Measurements from ENCODE around the gene TIPARP.

TIPARP gene

DNA sequence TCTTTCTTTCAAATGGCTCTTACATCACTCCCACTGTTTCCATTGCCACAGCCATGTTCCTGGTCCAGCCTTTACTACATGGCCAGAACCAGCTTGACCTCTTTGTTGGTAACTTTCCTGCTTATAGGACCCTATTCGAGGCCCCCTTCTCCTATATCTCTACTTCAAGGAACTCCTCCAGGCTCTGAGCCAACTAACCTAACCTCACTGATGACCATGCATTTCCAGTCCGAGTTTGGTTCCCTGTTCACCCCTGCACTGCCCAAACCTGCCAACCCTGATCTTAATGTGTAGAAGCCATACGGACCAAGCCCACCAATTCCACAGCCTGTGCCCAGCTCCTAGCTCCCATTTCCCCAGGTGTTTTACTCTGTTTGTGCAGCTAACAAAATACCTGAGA, 38.4 kb upstream of the TIPARP start:
- DNase-seq, result no peak
- Histone ChIP-seq H3K27ac (no peak overlapping the region), H3K4me3 (ENCODE audit: low read depth, low read length) (no peak overlapping the region), H3K27me3 (replicated peaks) (no peaks in the 10 kb centered on the region), H3K36me3 (replicated peaks) (no peaks in the 10 kb centered on the region)
- in situ Hi-C loops (cut with HindIII; ENCODE audit: low pct_ligation_motif_present, low sequenced_read_pairs), result no loop called here
- TF ChIP-seq, protein P1, sequence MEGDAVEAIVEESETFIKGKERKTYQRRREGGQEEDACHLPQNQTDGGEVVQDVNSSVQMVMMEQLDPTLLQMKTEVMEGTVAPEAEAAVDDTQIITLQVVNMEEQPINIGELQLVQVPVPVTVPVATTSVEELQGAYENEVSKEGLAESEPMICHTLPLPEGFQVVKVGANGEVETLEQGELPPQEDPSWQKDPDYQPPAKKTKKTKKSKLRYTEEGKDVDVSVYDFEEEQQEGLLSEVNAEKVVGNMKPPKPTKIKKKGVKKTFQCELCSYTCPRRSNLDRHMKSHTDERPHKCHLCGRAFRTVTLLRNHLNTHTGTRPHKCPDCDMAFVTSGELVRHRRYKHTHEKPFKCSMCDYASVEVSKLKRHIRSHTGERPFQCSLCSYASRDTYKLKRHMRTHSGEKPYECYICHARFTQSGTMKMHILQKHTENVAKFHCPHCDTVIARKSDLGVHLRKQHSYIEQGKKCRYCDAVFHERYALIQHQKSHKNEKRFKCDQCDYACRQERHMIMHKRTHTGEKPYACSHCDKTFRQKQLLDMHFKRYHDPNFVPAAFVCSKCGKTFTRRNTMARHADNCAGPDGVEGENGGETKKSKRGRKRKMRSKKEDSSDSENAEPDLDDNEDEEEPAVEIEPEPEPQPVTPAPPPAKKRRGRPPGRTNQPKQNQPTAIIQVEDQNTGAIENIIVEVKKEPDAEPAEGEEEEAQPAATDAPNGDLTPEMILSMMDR (IDR thresholded peaks at IDR 0.05; ENCODE audit: low read depth, low read length, missing control alignments), result no peak

DNA sequence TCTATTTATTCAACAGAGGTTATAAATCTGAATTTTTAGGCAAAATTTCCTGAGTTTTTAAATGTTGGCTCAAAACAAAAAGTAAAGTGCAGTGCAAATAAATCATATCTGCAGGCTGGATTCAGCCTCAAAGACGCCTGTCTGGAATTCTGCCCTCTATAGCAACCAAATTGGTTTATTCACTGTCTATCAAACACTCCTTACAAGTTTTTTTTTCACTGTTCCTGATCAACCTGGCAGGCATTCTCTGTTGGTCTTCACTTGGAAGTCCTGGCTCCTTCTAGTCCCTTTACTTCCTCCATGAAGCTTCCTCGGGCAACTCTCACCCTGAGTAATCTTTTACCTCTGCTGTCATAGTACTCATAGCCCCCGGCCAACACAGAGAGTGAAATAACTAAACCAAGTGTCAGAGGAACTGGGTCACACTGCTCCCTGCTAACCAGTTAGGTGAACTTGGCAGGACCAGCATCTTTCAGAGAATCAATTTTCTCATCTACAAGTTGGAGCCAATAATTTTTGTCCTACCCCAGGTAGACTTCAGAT, 36.8 kb upstream of the TIPARP start:
- no peaks in the 10 kb centered on the region for H3K27me3 ChIP-seq (replicated peaks)
- no peaks in the 10 kb centered on the region for H3K36me3 ChIP-seq (replicated peaks)
- in situ Hi-C loops (cut with HindIII; ENCODE audit: low pct_ligation_motif_present, low sequenced_read_pairs), result no loop called here
- no peak overlapping the region for H3K4me3 ChIP-seq (ENCODE audit: low read depth, low read length)
- H3K27ac ChIP-seq, result no peak overlapping the region
- TF ChIP-seq, protein P1 (IDR thresholded peaks at IDR 0.05; ENCODE audit: low read depth, low read length, missing control alignments), result no peak
- no peak for DNase-seq

DNA sequence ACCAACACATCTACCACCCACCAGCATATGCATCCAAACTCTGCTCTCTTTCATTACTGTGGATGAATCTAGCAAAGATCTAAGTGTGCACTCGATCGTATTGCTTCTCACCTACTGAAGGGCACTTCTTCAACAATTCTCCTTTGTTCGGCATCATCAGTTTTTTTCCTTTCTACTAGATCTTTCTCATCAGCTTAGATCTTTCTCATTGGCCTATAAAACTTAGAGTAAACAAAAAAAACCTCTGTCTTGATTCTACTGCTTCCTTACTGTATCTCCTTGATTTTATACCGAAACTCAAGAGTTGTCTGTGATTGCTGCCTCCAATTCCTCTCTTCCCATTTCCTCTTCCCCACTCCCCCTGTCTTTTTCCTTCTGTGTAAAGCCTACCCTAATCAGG, 36.1 kb upstream of the TIPARP start:
- TF ChIP-seq, protein P1 (IDR thresholded peaks at IDR 0.05; ENCODE audit: low read depth, low read length, missing control alignments), result no peak
- Histone ChIP-seq H3K27ac (no peak overlapping the region), H3K4me3 (ENCODE audit: low read depth, low read length) (no peak overlapping the region), H3K36me3 (replicated peaks) (no peaks in the 10 kb centered on the region), H3K27me3 (replicated peaks) (no peaks in the 10 kb centered on the region)
- no peak for DNase-seq
- in situ Hi-C loops (cut with HindIII; ENCODE audit: low pct_ligation_motif_present, low sequenced_read_pairs), result no loop called here

DNA sequence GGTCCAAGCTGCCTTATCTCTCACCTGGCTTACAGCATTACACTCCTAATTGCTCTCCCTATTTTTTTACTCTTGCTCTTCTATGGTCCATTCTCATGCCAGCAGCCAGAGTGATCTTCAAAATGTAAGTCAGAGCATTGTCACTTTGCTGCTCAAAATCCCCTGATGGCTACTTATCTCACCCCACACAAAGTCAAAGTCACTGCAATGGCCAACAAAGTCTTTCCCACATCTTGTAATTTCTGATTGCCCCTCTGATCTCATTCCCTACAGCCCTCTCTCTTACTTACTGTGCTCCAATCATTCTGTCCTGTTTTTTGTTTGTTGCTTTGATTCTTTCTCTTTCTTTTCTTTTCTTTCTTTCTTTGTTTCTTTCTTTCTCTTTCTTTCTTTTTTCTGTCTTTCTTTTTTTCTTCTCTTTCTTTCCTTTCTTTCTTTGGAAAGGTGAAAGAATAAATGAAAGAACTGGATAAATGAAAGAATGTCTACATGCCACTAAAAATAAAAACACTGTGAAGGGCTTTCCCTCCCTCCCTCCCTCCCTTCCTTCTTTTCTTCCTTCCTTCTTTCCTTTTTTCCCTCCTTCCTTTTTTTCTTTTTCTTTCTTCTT, 34.9 kb upstream of the TIPARP start:
- TF ChIP-seq, protein P1 (IDR thresholded peaks at IDR 0.05; ENCODE audit: low read depth, low read length, missing control alignments), result no peak
- DNase-seq, result no peak
- Histone ChIP-seq H3K27ac (no peak overlapping the region), H3K4me3 (ENCODE audit: low read depth, low read length) (no peak overlapping the region), H3K36me3 (replicated peaks) (no peaks in the 10 kb centered on the region), H3K27me3 (replicated peaks) (no peaks in the 10 kb centered on the region)
- in situ Hi-C loops (cut with HindIII; ENCODE audit: low pct_ligation_motif_present, low sequenced_read_pairs), result no loop called here

DNA sequence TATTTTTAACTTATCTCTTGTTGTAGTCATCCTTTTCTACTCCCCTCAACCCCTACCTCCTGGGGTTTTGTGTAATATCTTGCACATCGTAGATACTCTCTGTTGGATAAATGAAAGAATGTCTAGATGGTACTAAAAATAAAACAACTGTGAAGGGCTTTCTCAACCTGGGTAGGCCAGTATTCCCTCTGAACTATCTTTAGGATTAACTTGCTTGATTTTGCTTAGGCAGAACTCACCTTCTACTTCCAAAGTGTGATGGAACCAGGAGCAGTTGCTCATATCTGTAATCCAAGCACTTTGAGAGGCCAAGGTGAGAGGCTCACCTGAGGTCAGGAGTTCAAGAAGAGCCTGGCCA, 32.8 kb upstream of the TIPARP start:
- no peak overlapping the region for H3K27ac ChIP-seq
- no peaks in the 10 kb centered on the region for H3K27me3 ChIP-seq (replicated peaks)
- in situ Hi-C loops (cut with HindIII; ENCODE audit: low pct_ligation_motif_present, low sequenced_read_pairs), result no loop called here
- TF ChIP-seq, protein P1 (IDR thresholded peaks at IDR 0.05; ENCODE audit: low read depth, low read length, missing control alignments), result no peak
- no peak overlapping the region for H3K4me3 ChIP-seq (ENCODE audit: low read depth, low read length)
- DNase-seq, result no peak
- no peaks in the 10 kb centered on the region for H3K36me3 ChIP-seq (replicated peaks)

Measured in brain microvascular endothelial cell (primary cell).